ENCODE results near the gene PLCG2. TPM values are rescaled to one million over a fixed set of nuclear protein-coding genes. Genes with fewer than 3 reads are reported as not detected.

The PLCG2 gene
- total RNA-seq, 1 experiment from 2014 or later = 6.0 TPM

DNA sequence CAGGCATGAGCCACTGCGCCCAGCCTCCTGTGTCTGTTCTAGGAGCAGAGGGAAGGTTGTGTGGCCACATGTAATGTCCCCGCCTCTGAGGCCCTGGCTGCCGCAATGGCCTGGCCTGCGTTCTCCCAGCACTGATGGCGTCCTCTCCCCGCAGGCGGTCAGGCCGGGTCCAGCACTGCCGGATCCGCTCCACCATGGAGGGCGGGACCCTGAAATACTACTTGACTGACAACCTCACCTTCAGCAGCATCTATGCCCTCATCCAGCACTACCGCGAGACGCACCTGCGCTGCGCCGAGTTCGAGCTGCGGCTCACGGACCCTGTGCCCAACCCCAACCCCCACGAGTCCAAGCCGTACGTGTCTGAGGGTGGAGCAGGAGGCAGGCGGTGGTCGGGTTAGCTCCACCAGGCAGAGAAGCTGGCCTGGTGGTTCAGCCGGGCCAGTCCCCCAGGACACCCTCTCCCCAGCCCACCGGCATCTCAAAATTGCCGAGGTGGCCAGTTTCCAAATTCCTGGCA is 131.3 kb downstream of the PLCG2 start:
- no peak overlapping the region for H2BK20ac ChIP-seq (ENCODE audit: low read depth, low read length, poor library complexity, severe bottlenecking)
- no peaks in the 10 kb centered on the region for H3K4me1 ChIP-seq (ENCODE audit: insufficient read depth, low read length)
- H3K36me3 Mint-ChIP-seq (ENCODE audit: insufficient read depth in 1 of 3, low read depth in 3 of 3) = no peaks in the 10 kb centered on the region
- no peak for DNase-seq
- H2AFZ ChIP-seq (ENCODE audit: low read length) = no peak overlapping the region
- no peak overlapping the region for H4K5ac ChIP-seq (ENCODE audit: insufficient read length, low read depth, low read length)
- no peak overlapping the region for H2BK5ac ChIP-seq (ENCODE audit: insufficient read length, low read length)
- H3T11ph ChIP-seq (ENCODE audit: low read length) = no peak overlapping the region
- H3K23ac ChIP-seq (ENCODE audit: insufficient read length, low read depth, low read length) = no peak overlapping the region
- H2AK5ac ChIP-seq (ENCODE audit: insufficient read length, low read length) = no peak overlapping the region
- H3K27ac ChIP-seq (ENCODE audit: insufficient read length, low read depth, low read length) = no peak overlapping the region
- no peaks in the 10 kb centered on the region for H4K20me1 ChIP-seq (ENCODE audit: control insufficient read depth, insufficient read depth, insufficient read length)
- H4K8ac ChIP-seq (replicated peaks; ENCODE audit: insufficient read length, low read depth, low read length) = no peak overlapping the region
- H3K4ac ChIP-seq (ENCODE audit: low read depth, low read length) = no peak overlapping the region
- no peaks in the 10 kb centered on the region for H3K9me3 Mint-ChIP-seq
- H3K79me2 ChIP-seq (ENCODE audit: insufficient read depth, low read length) = no peaks in the 10 kb centered on the region
- no peak overlapping the region for H3K9ac ChIP-seq (ENCODE audit: extremely low read depth, insufficient read length, low read length)
- H3K4me3 Mint-ChIP-seq = no peak overlapping the region
- peak overlapping the region in 2 of 3 experiments; percentile 28 to 67; a peak in 4 of 7 replicates for H3K27ac Mint-ChIP-seq
- no peak overlapping the region for H3K18ac ChIP-seq (ENCODE audit: insufficient read length, low read depth, low read length)
- H3K4me1 Mint-ChIP-seq = peaks cover 3 to 6% of the 10 kb centered on the region in 2 experiments; a peak in 3 of 4 replicates
- TF ChIP-seq, protein P1, sequence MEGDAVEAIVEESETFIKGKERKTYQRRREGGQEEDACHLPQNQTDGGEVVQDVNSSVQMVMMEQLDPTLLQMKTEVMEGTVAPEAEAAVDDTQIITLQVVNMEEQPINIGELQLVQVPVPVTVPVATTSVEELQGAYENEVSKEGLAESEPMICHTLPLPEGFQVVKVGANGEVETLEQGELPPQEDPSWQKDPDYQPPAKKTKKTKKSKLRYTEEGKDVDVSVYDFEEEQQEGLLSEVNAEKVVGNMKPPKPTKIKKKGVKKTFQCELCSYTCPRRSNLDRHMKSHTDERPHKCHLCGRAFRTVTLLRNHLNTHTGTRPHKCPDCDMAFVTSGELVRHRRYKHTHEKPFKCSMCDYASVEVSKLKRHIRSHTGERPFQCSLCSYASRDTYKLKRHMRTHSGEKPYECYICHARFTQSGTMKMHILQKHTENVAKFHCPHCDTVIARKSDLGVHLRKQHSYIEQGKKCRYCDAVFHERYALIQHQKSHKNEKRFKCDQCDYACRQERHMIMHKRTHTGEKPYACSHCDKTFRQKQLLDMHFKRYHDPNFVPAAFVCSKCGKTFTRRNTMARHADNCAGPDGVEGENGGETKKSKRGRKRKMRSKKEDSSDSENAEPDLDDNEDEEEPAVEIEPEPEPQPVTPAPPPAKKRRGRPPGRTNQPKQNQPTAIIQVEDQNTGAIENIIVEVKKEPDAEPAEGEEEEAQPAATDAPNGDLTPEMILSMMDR (conservative IDR thresholded peaks at IDR 0.05) = no peak
- no peak overlapping the region for H3K14ac ChIP-seq (ENCODE audit: insufficient read depth, low read length)
- H3K79me1 ChIP-seq (ENCODE audit: insufficient read depth, low read depth, low read length, poor library complexity, severe bottlenecking) = no peaks in the 10 kb centered on the region
- no CpG with 5 or more reads among the region's 28 CpGs for WGBS (ENCODE audit: extremely low coverage, insufficient read length, low lambda C conversion rate)
- H2BK15ac ChIP-seq (ENCODE audit: low read depth, low read length) = no peak overlapping the region
- H2BK12ac ChIP-seq (ENCODE audit: insufficient read length, low read depth, low read length) = no peak overlapping the region
- H2BK120ac ChIP-seq (ENCODE audit: low read depth, low read length, poor library complexity, severe bottlenecking) = no peak overlapping the region
- no peak overlapping the region for H3K4me2 ChIP-seq (ENCODE audit: insufficient read depth, insufficient read length, low read length)
- H3K27me3 Mint-ChIP-seq (ENCODE audit: low read depth) = no peaks in the 10 kb centered on the region
- no peaks in the 10 kb centered on the region for H3K27me3 ChIP-seq (ENCODE audit: insufficient read depth, low read length)
- H3K56ac ChIP-seq (ENCODE audit: insufficient read length, low read depth, low read length) = no peak overlapping the region
- no peak overlapping the region for H4K91ac ChIP-seq (ENCODE audit: insufficient read length, low read depth, low read length)
- no peaks in the 10 kb centered on the region for H3K9me3 ChIP-seq (ENCODE audit: control insufficient read depth, low read depth, low read length)
- no peaks in the 10 kb centered on the region for H3K23me2 ChIP-seq (ENCODE audit: insufficient read length, low read depth, low read length, poor library complexity, severe bottlenecking)
